ENCODE measurements around the gene PTX3.

PTX3 gene

GRCh38 chr3:157427901-157428300, 8.7 kb upstream of the PTX3 start:
- DNase-seq: no peak

GRCh38 chr3:157428853-157429252, 7.8 kb upstream of the PTX3 start:
- no peak for DNase-seq

GRCh38 chr3:157429708-157430107, 6.9 kb upstream of the PTX3 start:
- peak; percentile 58 to 69 for DNase-seq

GRCh38 chr3:157438194-157438730, 1.6 kb downstream of the PTX3 start:
- DNase-seq: no peak

- DNase-seq: no peak
Observed at GRCh38 chr3:157441102-157441624, 4.5 kb downstream of the PTX3 start.

- DNase-seq: no peak
Observed at GRCh38 chr3:157442729-157443128, 6.1 kb downstream of the PTX3 start.

GRCh38 chr3:157443905-157444796, 7.5 kb downstream of the PTX3 start:
- DNase-seq: no peak

GRCh38 chr3:157444797-157445184, 8.1 kb downstream of the PTX3 start:
- DNase-seq: no peak

- DNase-seq: peak in 1 of 2 experiments; percentile 12
Observed at GRCh38 chr3:157445857-157446256, 9.2 kb downstream of the PTX3 start.

- DNase-seq: peak; percentile 59 to 79
Observed at GRCh38 chr3:157447026-157447694, 10.5 kb downstream of the PTX3 start.

- peak; percentile 58 to 63 for DNase-seq
Observed at GRCh38 chr3:157452097-157452496, 15.4 kb downstream of the PTX3 start.

GRCh38 chr3:157453824-157454223, 17.2 kb downstream of the PTX3 start:
- DNase-seq: no peak

GRCh38 chr3:157459706-157460105, 23.1 kb downstream of the PTX3 start:
- no peak for DNase-seq

GRCh38 chr3:157460253-157460652, 23.6 kb downstream of the PTX3 start:
- DNase-seq: no peak

- DNase-seq: no peak
Observed at GRCh38 chr3:157463816-157464215, 27.2 kb downstream of the PTX3 start.

- no peak for DNase-seq
Observed at GRCh38 chr3:157464321-157464720, 27.7 kb downstream of the PTX3 start.

GRCh38 chr3:157465741-157466140, 29.1 kb downstream of the PTX3 start:
- DNase-seq: no peak

- no peak for DNase-seq
Observed at GRCh38 chr3:157467200-157467599, 30.6 kb downstream of the PTX3 start.

- DNase-seq: no peak
Observed at GRCh38 chr3:157469561-157470294, 33.1 kb downstream of the PTX3 start.

GRCh38 chr3:157471064-157471463, 34.4 kb downstream of the PTX3 start:
- no peak for DNase-seq

GRCh38 chr3:157472648-157473047, 36.0 kb downstream of the PTX3 start:
- DNase-seq: no peak

GRCh38 chr3:157475921-157476414, 39.3 kb downstream of the PTX3 start:
- DNase-seq: no peak

GRCh38 chr3:157477441-157477840, 40.8 kb downstream of the PTX3 start:
- DNase-seq: no peak

Measured in Kasumi-1 (cell line).